ENCODE data around the gene MRPS6.

The MRPS6 gene

GRCh38 chr21:34073032-34073748, at the start of gene MRPS6, which contains the start of gene SLC5A3:
TSS of gene MRPS6 (plus strand) at chr21:34073578. CDS start at chr21:34073701, 123 bp downstream.
TSS of gene SLC5A3 (plus strand) at chr21:34073578. CDS start at chr21:34095199, 21,621 bp downstream.
- FAIRE-seq: no peak

GRCh38 chr21:34023691-34024373, 49.5 kb upstream of the MRPS6 start:
- no peak for FAIRE-seq

GRCh38 chr21:34024374-34024693, 49.0 kb upstream of the MRPS6 start:
- FAIRE-seq: no peak

- FAIRE-seq: no peak
Measured at GRCh38 chr21:34027721-34028461, 45.5 kb upstream of the MRPS6 start.

- no peak for FAIRE-seq
Measured at GRCh38 chr21:34029743-34030528, 43.4 kb upstream of the MRPS6 start.

- no peak for FAIRE-seq
Measured at GRCh38 chr21:34031835-34032370, 41.5 kb upstream of the MRPS6 start.

GRCh38 chr21:34034369-34035014, 38.9 kb upstream of the MRPS6 start:
- no peak for FAIRE-seq

- FAIRE-seq: no peak
Measured at GRCh38 chr21:34035619-34036354, 37.6 kb upstream of the MRPS6 start.

GRCh38 chr21:34037009-34037795, 36.2 kb upstream of the MRPS6 start:
- FAIRE-seq: no peak

- no peak for FAIRE-seq
Measured at GRCh38 chr21:34039678-34040382, 33.5 kb upstream of the MRPS6 start.

GRCh38 chr21:34042735-34043134, 30.6 kb upstream of the MRPS6 start:
- no peak for FAIRE-seq

- FAIRE-seq: no peak
Measured at GRCh38 chr21:34043333-34043732, 30.0 kb upstream of the MRPS6 start.

GRCh38 chr21:34046917-34047316, 26.5 kb upstream of the MRPS6 start:
- no peak for FAIRE-seq

- FAIRE-seq: no peak
Measured at GRCh38 chr21:34047835-34048234, 25.5 kb upstream of the MRPS6 start.

GRCh38 chr21:34052171-34052570, 21.2 kb upstream of the MRPS6 start:
- FAIRE-seq: no peak

- FAIRE-seq: no peak
Measured at GRCh38 chr21:34054259-34054658, 19.1 kb upstream of the MRPS6 start.

- FAIRE-seq: no peak
Measured at GRCh38 chr21:34055615-34056014, 17.8 kb upstream of the MRPS6 start.

GRCh38 chr21:34061983-34062382, 11.4 kb upstream of the MRPS6 start:
- no peak for FAIRE-seq

GRCh38 chr21:34065027-34065426, 8.4 kb upstream of the MRPS6 start:
- no peak for FAIRE-seq

- no peak for FAIRE-seq
Measured at GRCh38 chr21:34071683-34072082, 1.7 kb upstream of the MRPS6 start.
